Loucy (cell line): ENCODE measurements around the gene ABCG1.

Source experiments
- H2AFZ ChIP-seq: fragments of 200-600 bp; sonication (generic); 2 replicates; pipeline ENCODE4 v1.6.0; 2016; ENCODE audit warnings: antibody characterized with exemption, mild to moderate bottlenecking, low read length, moderate library complexity
- H3F3A ChIP-seq: fragments of 200-600 bp; 2 replicates; pipeline ENCODE4 v1.6.0; 2016; ENCODE audit warnings: antibody characterized with exemption, low read depth, mild to moderate bottlenecking
- H3K27me3 ChIP-seq: fragments of 200-600 bp; sonication (generic); 2 replicates; pipeline ENCODE4 v1.6.1; 2014; ENCODE audit warnings: low read length, mild to moderate bottlenecking; ENCODE audit not compliant: insufficient read depth, poor library complexity, severe bottlenecking
- H3K36me3 ChIP-seq: fragments of 200-600 bp; sonication (generic); 2 replicates; pipeline ENCODE4 v1.6.1; 2016; ENCODE audit warnings: low read length; ENCODE audit not compliant: insufficient read depth
- H3K4me1 ChIP-seq: fragments of 200-600 bp; sonication (generic); 2 replicates; pipeline ENCODE4 v1.5.1; 2014; ENCODE audit warnings: low read length, mild to moderate bottlenecking; ENCODE audit not compliant: insufficient read depth, poor library complexity, severe bottlenecking
- H3K4me2 ChIP-seq: fragments of 200-600 bp; sonication (generic); 2 replicates; pipeline ENCODE4 v1.6.0; 2014; ENCODE audit warnings: antibody characterized with exemption, low read length, low read depth, mild to moderate bottlenecking; ENCODE audit not compliant: poor library complexity, severe bottlenecking
- H3K4me3 ChIP-seq: fragments of 200-600 bp; sonication (generic); 2 replicates; pipeline ENCODE4 v1.5.1; 2014; ENCODE audit warnings: low read length, mild to moderate bottlenecking, mixed read lengths; ENCODE audit not compliant: poor library complexity, severe bottlenecking
- H3K79me2 ChIP-seq: fragments of 200-600 bp; sonication (generic); 2 replicates; pipeline ENCODE4 v1.6.1; 2014; ENCODE audit warnings: low read length; ENCODE audit not compliant: insufficient read depth
- H3K9ac ChIP-seq: fragments of 200-600 bp; sonication (generic); 2 replicates; pipeline ENCODE4 v1.6.0; 2014; ENCODE audit warnings: mild to moderate bottlenecking, low read depth, low read length, moderate library complexity; ENCODE audit not compliant: poor library complexity, severe bottlenecking
- H3K9me2 ChIP-seq: fragments of 200-600 bp; sonication (generic); replicated peaks from 2 replicates; pipeline ENCODE4 v1.6.1; 2016; ENCODE audit warnings: low read depth, low read length, mixed read lengths
- H3K9me3 ChIP-seq: fragments of 200-600 bp; sonication (generic); 2 replicates; pipeline ENCODE4 v1.6.1; 2014; ENCODE audit warnings: mild to moderate bottlenecking, antibody characterized with exemption, low read length, low read depth; ENCODE audit not compliant: insufficient read depth
- H4K20me1 ChIP-seq: fragments of 200-600 bp; sonication (generic); 2 replicates; pipeline ENCODE4 v1.6.0; 2014; ENCODE audit warnings: antibody characterized with exemption, low read length, mild to moderate bottlenecking; ENCODE audit not compliant: insufficient read depth, poor library complexity, severe bottlenecking
- CTCF ChIP-seq: fragments of 200-600 bp; sonication (generic); conservative IDR thresholded peaks from 2 replicates; pipeline ENCODE4 v1.5.1; 2014; ENCODE audit warnings: mild to moderate bottlenecking, antibody characterized with exemption, low read length
- EZH2phosphoT487 ChIP-seq: fragments of 200-600 bp; IDR thresholded peaks from 2 replicates; pipeline ENCODE4 v1.6.1; 2018; ENCODE audit warnings: antibody characterized with exemption, mild to moderate bottlenecking, moderate library complexity, borderline replicate concordance

The ABCG1 gene

GRCh38 chr21:42172596-42173483 is 46.1 kb upstream of the ABCG1 start:
- H3K9ac ChIP-seq: no peak overlapping the region
- H3K36me3 ChIP-seq: no peaks in the 10 kb centered on the region
- H3K9me3 ChIP-seq: no peaks in the 10 kb centered on the region
- H3K9me2 ChIP-seq: no peaks in the 10 kb centered on the region
- H4K20me1 ChIP-seq: no peaks in the 10 kb centered on the region
- H3F3A ChIP-seq: no peaks in the 10 kb centered on the region
- H2AFZ ChIP-seq: no peak overlapping the region
- no peak overlapping the region for H3K4me2 ChIP-seq
- no peaks in the 10 kb centered on the region for H3K79me2 ChIP-seq
- peaks cover 13% of the 10 kb centered on the region for H3K4me1 ChIP-seq
- TF ChIP-seq CTCF: no peak
- no peak for TF ChIP-seq EZH2phosphoT487
- H3K27me3 ChIP-seq: no peaks in the 10 kb centered on the region
- no peak overlapping the region for H3K4me3 ChIP-seq

- no peaks in the 10 kb centered on the region for H3K27me3 ChIP-seq
- H3K36me3 ChIP-seq: no peaks in the 10 kb centered on the region
- H3K79me2 ChIP-seq: no peaks in the 10 kb centered on the region
- TF ChIP-seq EZH2phosphoT487 (no peak), CTCF (no peak)
- no peak overlapping the region for H2AFZ ChIP-seq
- no peak overlapping the region for H3K9ac ChIP-seq
- H3F3A ChIP-seq: peaks cover 5% of the 10 kb centered on the region; the same call in 1 of the 2 replicates
- H3K4me3 ChIP-seq: peak overlapping the region; percentile 1
- H3K4me1 ChIP-seq: peaks cover 13% of the 10 kb centered on the region
- H3K4me2 ChIP-seq: peak overlapping the region; percentile 8
- H3K9me2 ChIP-seq: no peaks in the 10 kb centered on the region
- H3K9me3 ChIP-seq: no peaks in the 10 kb centered on the region
- H4K20me1 ChIP-seq: no peaks in the 10 kb centered on the region
Observed at GRCh38 chr21:42174173-42174572, 44.8 kb upstream of the ABCG1 start.

- TF ChIP-seq EZH2phosphoT487: no peak
- TF ChIP-seq CTCF: no peak
- Histone ChIP-seq H3K9me2 (no peaks in the 10 kb centered on the region), H3F3A (peaks cover 10% of the 10 kb centered on the region), H3K79me2 (no peaks in the 10 kb centered on the region), H3K4me3 (no peak overlapping the region), H3K4me2 (no peak overlapping the region), H2AFZ (no peak overlapping the region), H3K4me1 (peaks cover 7% of the 10 kb centered on the region), H3K27me3 (no peaks in the 10 kb centered on the region), H4K20me1 (no peaks in the 10 kb centered on the region), H3K36me3 (no peaks in the 10 kb centered on the region), H3K9me3 (no peaks in the 10 kb centered on the region), H3K9ac (no peak overlapping the region)
Observed at GRCh38 chr21:42175110-42175710, 43.7 kb upstream of the ABCG1 start.
